Measurements from ENCODE around the gene LRP5.

GRCh38 chr11:68351450-68352275 is 39.3 kb downstream of the LRP5 start:
- TF ChIP-seq CTCF (IDR thresholded peaks at IDR 0.05 in 8 of 11, conservative IDR thresholded peaks at IDR 0.05 in 3 of 11) (no peak), POLR2A (IDR thresholded peaks at IDR 0.05) (no peak)
